22Rv1 (cell line): ENCODE data around the gene PCSK5.

Source experiments
- CTCF ChIP-seq: fragments of 450-650 bp; IDR thresholded peaks from 2 replicates; pipeline ENCODE4 v1.5.1; 2017; ENCODE audit warnings: mild to moderate bottlenecking
- ZFX ChIP-seq: fragments of 450-650 bp; IDR thresholded peaks from 2 replicates; pipeline ENCODE4 v1.6.1; 2017; ENCODE audit warnings: antibody characterized with exemption, borderline replicate concordance

GRCh38 chr9:76136986-76137385 is 246.5 kb downstream of the PCSK5 start:
- TF ChIP-seq CTCF (no peak), ZFX (no peak)
